Lower leg skin (tissue), 4 donors: ENCODE results near the gene CDH13. TPM values are rescaled to one million over a fixed set of nuclear protein-coding genes. Genes with fewer than 3 reads are reported as not detected.

Experiments used
- DNase-seq, 2 donors: peaks; one replicate each; pipeline ENCODE4 v3.0.0-alpha.2; 2019; ENCODE audit warnings: low spot score in 2 of 2
- H3K4me3 ChIP-seq: fragments of 200-600 bp; sonication (generic); 2 replicates; pipeline ENCODE4 v1.5.1; 2017; ENCODE audit warnings: mild to moderate bottlenecking, low read depth; ENCODE audit not compliant: poor library complexity, severe bottlenecking
- POLR2A ChIP-seq, 2 donors: fragments of 450-650 bp; IDR thresholded peaks; one replicate each; pipeline ENCODE4 v1.6.1; 2016 to 2017; ENCODE audit warnings: antibody characterized with exemption in 2 of 2, mild to moderate bottlenecking in 1 of 2, moderate library complexity in 1 of 2
- WGBS, 2 donors: methylation state at CpG; one replicate each; pipeline ENCODE4 v1.1.5; 2018; 5-methylcytosine and 5-hydroxymethylcytosine counted together
- intact Hi-C: fragments of 100-400 bp; cut with DNase I; formaldehyde crosslinking; loops from one replicate; pipeline ENCODE4 v1.15.0; 2023; ENCODE audit warnings: low total_unique reads
- total RNA-seq, 4 donors: library from RNA; depleted of rRNA; stranded (reverse); fragments of >200 nt; gene quantifications; one replicate each; pipeline ENCODE4 v1.1.0, GENCODE V29; 2016
- TF ChIP-seq, protein P1 (sequence below), 3 donors: fragments of 450-650 bp; IDR thresholded peaks; one replicate each; pipeline ENCODE4 v1.5.1; 2016; ENCODE audit warnings: antibody characterized with exemption in 3 of 3, mild to moderate bottlenecking in 3 of 3, moderate library complexity in 2 of 3

Gene CDH13
- total RNA-seq, 4 donors from 2014 or later, result 102 to 246 (median 155) TPM

- DNase-seq, result no peak
- 68 to 81% methylated on average over 3 of the region's 3 CpGs for WGBS, 2 donors
- H3K4me3 ChIP-seq, result no peak overlapping the region
- no peak for TF ChIP-seq POLR2A (IDR thresholded peaks at IDR 0.05)
- TF ChIP-seq, protein P1, sequence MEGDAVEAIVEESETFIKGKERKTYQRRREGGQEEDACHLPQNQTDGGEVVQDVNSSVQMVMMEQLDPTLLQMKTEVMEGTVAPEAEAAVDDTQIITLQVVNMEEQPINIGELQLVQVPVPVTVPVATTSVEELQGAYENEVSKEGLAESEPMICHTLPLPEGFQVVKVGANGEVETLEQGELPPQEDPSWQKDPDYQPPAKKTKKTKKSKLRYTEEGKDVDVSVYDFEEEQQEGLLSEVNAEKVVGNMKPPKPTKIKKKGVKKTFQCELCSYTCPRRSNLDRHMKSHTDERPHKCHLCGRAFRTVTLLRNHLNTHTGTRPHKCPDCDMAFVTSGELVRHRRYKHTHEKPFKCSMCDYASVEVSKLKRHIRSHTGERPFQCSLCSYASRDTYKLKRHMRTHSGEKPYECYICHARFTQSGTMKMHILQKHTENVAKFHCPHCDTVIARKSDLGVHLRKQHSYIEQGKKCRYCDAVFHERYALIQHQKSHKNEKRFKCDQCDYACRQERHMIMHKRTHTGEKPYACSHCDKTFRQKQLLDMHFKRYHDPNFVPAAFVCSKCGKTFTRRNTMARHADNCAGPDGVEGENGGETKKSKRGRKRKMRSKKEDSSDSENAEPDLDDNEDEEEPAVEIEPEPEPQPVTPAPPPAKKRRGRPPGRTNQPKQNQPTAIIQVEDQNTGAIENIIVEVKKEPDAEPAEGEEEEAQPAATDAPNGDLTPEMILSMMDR (IDR thresholded peaks at IDR 0.05), result no peak
- intact Hi-C loops, result no loop called here
Measured at GRCh38 chr16:83365166-83365565, 738.4 kb downstream of the CDH13 start.

- TF ChIP-seq, protein P1 (IDR thresholded peaks at IDR 0.05), result no peak
- no peak overlapping the region for H3K4me3 ChIP-seq
- intact Hi-C loops, result no loop called here
- DNase-seq, result no peak
- WGBS, 2 donors, result 94% methylated on average over 12 of the region's 12 CpGs
Measured at GRCh38 chr16:83366228-83366627, 739.5 kb downstream of the CDH13 start.

GRCh38 chr16:83374979-83375378 lies 748.2 kb downstream of the CDH13 start:
- H3K4me3 ChIP-seq, result no peak overlapping the region
- TF ChIP-seq, protein P1 (IDR thresholded peaks at IDR 0.05), result no peak
- TF ChIP-seq POLR2A (IDR thresholded peaks at IDR 0.05), result no peak
- intact Hi-C loops, result no loop called here
- DNase-seq, result no peak
- 86 to 88% methylated on average over 3 of the region's 3 CpGs for WGBS, 2 donors

DNA sequence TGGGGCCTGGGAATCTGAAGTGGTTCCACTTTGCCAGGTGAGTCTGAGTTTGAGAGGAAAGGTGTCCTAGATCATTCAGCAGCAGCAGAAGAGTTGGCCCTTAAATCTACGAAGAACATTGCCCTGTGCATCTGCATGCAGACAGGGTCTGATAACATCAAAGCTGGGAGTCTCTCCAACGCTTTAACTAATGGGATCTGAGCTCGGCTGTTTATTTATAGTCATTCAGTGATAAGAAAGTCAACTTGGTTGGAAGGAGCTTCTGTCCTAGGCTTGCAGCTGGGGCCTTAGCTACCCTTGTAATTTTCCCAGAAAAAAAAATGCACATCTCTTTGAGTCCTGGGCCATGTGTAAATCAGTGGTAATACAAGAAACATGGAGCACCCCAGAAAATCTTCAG lies 763.0 kb downstream of the CDH13 start:
- DNase-seq, result no peak
- H3K4me3 ChIP-seq, result no peak overlapping the region
- 33 to 40% methylated on average over 3 of the region's 3 CpGs for WGBS, 2 donors
- intact Hi-C loops, result no loop called here
- TF ChIP-seq, protein P1 (IDR thresholded peaks at IDR 0.05), result no peak
- no peak for TF ChIP-seq POLR2A (IDR thresholded peaks at IDR 0.05)

DNA sequence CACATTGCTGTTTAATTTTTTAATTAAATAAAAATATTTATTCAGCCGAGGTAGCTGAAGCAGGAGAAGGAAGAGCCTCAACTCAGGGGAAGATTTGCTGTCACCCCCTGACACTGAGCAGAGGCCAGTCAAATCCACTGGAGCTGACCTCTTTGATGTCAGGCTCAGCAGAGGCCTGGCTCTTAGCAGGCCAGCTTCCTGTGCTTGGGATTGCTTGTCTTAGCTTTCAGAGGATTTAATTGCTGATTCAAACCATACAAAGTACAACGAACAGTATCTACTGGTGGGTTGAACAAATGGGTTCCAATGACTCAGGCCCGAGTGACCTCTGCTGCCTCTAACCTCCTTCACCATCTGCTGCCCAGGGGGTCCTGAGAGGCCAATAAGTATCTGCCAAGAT lies 764.0 kb downstream of the CDH13 start:
- intact Hi-C loops, result no loop called here
- no peak overlapping the region for H3K4me3 ChIP-seq
- 61 to 73% methylated on average over 3 of the region's 3 CpGs for WGBS, 2 donors
- TF ChIP-seq, protein P1 (IDR thresholded peaks at IDR 0.05), result no peak
- no peak for TF ChIP-seq POLR2A (IDR thresholded peaks at IDR 0.05)
- DNase-seq, result no peak

DNA sequence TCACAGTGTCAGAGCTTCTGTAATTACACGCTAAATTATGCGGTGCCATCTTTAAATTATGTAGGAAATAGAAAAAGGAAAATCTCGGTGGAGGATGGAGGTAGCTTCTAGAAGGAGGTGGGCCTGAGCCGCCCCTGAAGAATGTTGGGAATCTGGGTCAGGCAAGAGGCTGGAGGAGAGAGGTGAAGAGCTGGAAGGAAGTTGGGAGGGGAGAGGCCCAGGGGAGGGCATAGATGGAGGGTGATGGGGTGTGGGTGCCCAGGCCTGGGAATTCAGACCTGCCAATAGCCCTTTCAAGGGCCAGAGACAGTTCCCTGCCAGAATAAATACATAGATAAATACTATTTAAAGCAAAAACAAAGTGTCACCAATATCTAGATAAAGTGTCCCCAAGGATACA lies 766.0 kb downstream of the CDH13 start:
- intact Hi-C loops, result no loop called here
- no peak for DNase-seq
- TF ChIP-seq, protein P1 (IDR thresholded peaks at IDR 0.05), result no peak
- no peak for TF ChIP-seq POLR2A (IDR thresholded peaks at IDR 0.05)
- 75 to 78% methylated on average over 4 of the region's 4 CpGs for whole genome bisulfite sequencing, 2 donors
- no peak overlapping the region for H3K4me3 ChIP-seq
